Ascending aorta (tissue), 2 donors: Measurements from ENCODE around the gene HIF3A. TPM values are rescaled to one million over a fixed set of nuclear protein-coding genes. Genes with fewer than 3 reads are reported as not detected.
A peak's percentile ranks its signal among the peaks of the same experiment; 100 is the strongest.

Experiments
- DNase-seq, 2 donors: peaks; one replicate each; pipeline ENCODE4 v3.0.0-alpha.2; 2019; ENCODE audit warnings: low spot score in 2 of 2
- H3K27ac ChIP-seq, 2 donors: fragments of 200-600 bp; sonication (generic); one replicate each; pipeline ENCODE4 v1.5.1; 2016 to 2017; ENCODE audit warnings: mild to moderate bottlenecking in 1 of 2
- H3K27me3 ChIP-seq: fragments of 200-600 bp; sonication (generic); one replicate; pipeline ENCODE4 v1.5.1; 2017
- H3K36me3 ChIP-seq, 2 donors: fragments of 200-600 bp; sonication (generic); one replicate each; pipeline ENCODE4 v1.5.1; 2016
- H3K4me1 ChIP-seq, 2 donors: fragments of 200-600 bp; sonication (generic); one replicate each; pipeline ENCODE4 v1.5.1; 2016 to 2017; ENCODE audit warnings: mild to moderate bottlenecking in 1 of 2
- H3K4me3 ChIP-seq, 2 donors: fragments of 200-600 bp; sonication (generic); one replicate each; pipeline ENCODE4 v1.5.1; 2016 to 2017; ENCODE audit warnings: mild to moderate bottlenecking in 1 of 2
- H3K9me3 ChIP-seq, 2 donors: fragments of 200-600 bp; sonication (generic); one replicate each; pipeline ENCODE4 v1.5.1; 2016
- CTCF ChIP-seq, 3 experiments: fragments of 200-600 bp in 2 of 3; fragments of 450-650 bp in 1 of 3; sonication (generic) in 2 of 3; IDR thresholded peaks; one replicate each; pipeline ENCODE4 v1.5.1; 2016 to 2019; ENCODE audit warnings: antibody characterized with exemption in 3 of 3, mild to moderate bottlenecking in 1 of 3, moderate library complexity in 1 of 3
- intact Hi-C: fragments of 100-400 bp; cut with DNase I; formaldehyde crosslinking; loops from one replicate; pipeline ENCODE4 v1.15.1; 2023
- total RNA-seq: library from RNA; depleted of rRNA; stranded (reverse); fragments of >200 nt; gene quantifications from one replicate; pipeline ENCODE4 v1.1.0, GENCODE V29; 2016

HIF3A gene
- total RNA-seq, 1 donor from 2014 or later: 591 TPM

DNA sequence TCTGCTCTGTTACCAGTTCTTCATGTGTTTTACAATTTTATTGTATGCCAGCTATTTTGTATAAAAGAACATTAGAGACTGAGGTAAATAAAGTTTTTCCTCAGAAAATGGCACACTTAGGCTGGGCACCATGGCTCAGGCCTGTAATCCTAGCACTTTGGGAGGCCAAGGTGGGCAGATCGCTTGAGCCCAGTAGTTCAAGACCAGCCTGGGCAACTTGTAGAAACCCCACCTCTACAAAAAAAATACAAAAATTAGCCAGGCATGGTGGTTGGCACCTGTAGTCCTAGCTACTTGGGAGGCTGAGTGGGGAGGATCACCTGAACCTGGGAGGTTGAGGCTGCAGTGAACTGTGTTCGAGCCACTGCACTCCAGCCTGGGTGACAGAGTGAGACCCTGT is 84.5 kb downstream of the HIF3A start:
- Histone ChIP-seq H3K36me3 (peaks cover 27 to 67% of the 10 kb centered on the region in 2 donors), H3K27me3 (no peaks in the 10 kb centered on the region)
- DNase-seq: peak in 1 of 2 donors; percentile 48

GRCh38 chr19:46381756-46382345 is 85.0 kb downstream of the HIF3A start:
- no peak overlapping the region for H3K4me3 ChIP-seq
- DNase-seq: peak in 1 of 2 donors; percentile 47
- H3K27ac ChIP-seq: peak overlapping the region; percentile 17 to 74
- H3K4me1 ChIP-seq: peaks cover 3 to 26% of the 10 kb centered on the region in 2 donors
- H3K36me3 ChIP-seq: peaks cover 26 to 67% of the 10 kb centered on the region in 2 donors
- intact Hi-C loops: no loop called here
- H3K27me3 ChIP-seq: no peaks in the 10 kb centered on the region
- H3K9me3 ChIP-seq: no peaks in the 10 kb centered on the region
- TF ChIP-seq CTCF (IDR thresholded peaks at IDR 0.05): no peak

More for the DNA sequence above, 84.5 kb downstream of the HIF3A start:
- H3K4me3 ChIP-seq: no peak overlapping the region
- no peaks in the 10 kb centered on the region for H3K9me3 ChIP-seq
- peak overlapping the region; percentile 17 to 74 for H3K27ac ChIP-seq
- no peak for TF ChIP-seq CTCF (IDR thresholded peaks at IDR 0.05)
- peaks cover 3 to 26% of the 10 kb centered on the region in 2 donors for H3K4me1 ChIP-seq
- intact Hi-C loops: no loop called here

DNA sequence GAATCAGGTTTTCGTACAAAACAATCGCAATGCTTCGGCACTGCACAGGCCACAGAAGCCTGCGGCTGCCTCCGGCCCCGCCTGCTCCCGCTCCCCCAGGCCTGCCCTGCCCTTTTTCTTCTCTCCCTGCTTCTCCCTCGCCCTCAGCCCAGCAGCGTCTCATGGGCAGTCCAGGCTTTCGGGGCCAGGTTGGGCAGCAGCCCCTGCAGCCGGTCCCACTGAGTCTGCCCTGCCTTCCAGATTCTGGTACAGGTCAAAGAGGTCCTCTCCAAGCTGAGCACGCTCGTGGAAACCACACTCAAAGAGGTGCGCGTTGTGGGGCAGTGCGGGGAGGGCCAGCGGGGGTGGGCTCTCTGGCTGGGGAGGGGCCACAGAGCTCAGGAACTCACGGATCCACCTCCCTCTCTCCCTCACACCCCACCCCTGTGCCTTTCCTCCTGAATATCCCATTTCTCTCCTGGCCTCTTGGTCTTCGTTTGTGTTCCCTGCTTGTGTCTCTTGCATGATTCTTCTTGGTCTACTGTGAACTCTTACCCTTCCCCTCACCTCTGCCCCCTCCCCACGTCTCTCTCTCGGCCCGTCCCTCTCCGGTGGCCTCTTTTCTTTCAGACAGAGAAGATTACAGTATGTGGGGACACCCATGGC is 86.5 kb downstream of the HIF3A start:
- H3K27me3 ChIP-seq: no peaks in the 10 kb centered on the region
- no peak for TF ChIP-seq CTCF (IDR thresholded peaks at IDR 0.05)
- peak in 1 of 2 donors; percentile 59 for DNase-seq
- H3K4me1 ChIP-seq: peaks cover 0 to 19% of the 10 kb centered on the region in 2 donors
- H3K4me3 ChIP-seq: no peak overlapping the region
- H3K27ac ChIP-seq: no peak overlapping the region
- intact Hi-C loops: no loop called here
- peaks cover 38 to 76% of the 10 kb centered on the region in 2 donors for H3K36me3 ChIP-seq
- H3K9me3 ChIP-seq: no peaks in the 10 kb centered on the region

DNA sequence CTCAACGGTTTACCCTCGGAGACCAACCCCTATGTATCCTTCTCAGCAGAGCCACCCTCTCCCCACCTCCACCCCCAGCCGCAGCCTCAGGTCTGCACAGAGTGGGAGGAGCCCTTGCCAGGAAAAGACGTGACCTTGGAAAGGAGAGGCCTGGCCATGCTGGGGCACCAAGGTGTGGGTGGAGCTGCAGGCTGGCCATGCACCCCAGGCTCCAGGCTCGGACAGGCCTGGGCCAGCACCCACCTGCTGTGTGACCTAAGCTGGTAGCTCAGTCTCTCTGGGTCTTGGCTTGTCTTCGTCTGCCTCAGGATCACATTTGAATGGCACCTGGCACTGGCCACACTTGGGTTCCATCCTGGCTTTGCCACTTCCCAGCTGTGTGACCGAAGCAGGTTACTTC is 87.0 kb downstream of the HIF3A start:
- intact Hi-C loops: no loop called here
- H3K36me3 ChIP-seq: peaks cover 44 to 82% of the 10 kb centered on the region in 2 donors

DNA sequence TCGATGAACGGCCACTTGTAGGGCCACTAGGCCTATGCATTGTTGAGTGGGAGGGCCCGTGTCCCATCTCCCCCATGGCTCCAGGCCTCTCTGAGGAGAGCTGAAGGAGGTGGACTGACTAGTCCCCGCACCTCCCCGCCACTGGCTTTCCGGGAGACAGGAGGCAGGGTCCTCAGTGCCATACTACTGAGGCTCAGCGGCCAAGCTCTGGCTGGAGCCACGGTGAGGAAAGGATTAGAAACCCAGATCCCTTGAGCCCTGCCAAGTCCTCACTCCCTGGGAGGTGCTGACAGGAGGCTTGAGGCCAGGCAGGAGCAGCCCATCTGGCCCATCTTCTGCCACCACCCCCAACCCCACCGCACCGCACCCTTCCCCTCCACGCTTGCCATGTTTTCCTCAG is 87.6 kb downstream of the HIF3A start:
- Histone ChIP-seq H3K36me3 (peaks cover 46 to 87% of the 10 kb centered on the region in 2 donors), H3K4me3 (no peak overlapping the region), H3K27ac (no peak overlapping the region), H3K27me3 (no peaks in the 10 kb centered on the region), H3K9me3 (no peaks in the 10 kb centered on the region), H3K4me1 (peaks cover 0 to 8% of the 10 kb centered on the region in 2 donors)
- TF ChIP-seq CTCF (IDR thresholded peaks at IDR 0.05): no peak
- intact Hi-C loops: no loop called here
- DNase-seq: peak in 1 of 2 donors; percentile 49

More for the DNA sequence above, 87.0 kb downstream of the HIF3A start:
- H3K4me3 ChIP-seq: no peak overlapping the region
- H3K27me3 ChIP-seq: no peaks in the 10 kb centered on the region
- no peak overlapping the region for H3K27ac ChIP-seq
- peaks cover 0 to 14% of the 10 kb centered on the region in 2 donors for H3K4me1 ChIP-seq
- no peak for TF ChIP-seq CTCF (IDR thresholded peaks at IDR 0.05)
- peak in 1 of 2 donors; percentile 54 for DNase-seq
- no peaks in the 10 kb centered on the region for H3K9me3 ChIP-seq
